ENCODE data around the gene NT5C3B. TPM values are rescaled to one million over a fixed set of nuclear protein-coding genes. Genes with fewer than 3 reads are reported as not detected.
A peak's percentile ranks its signal among the peaks of the same experiment; 100 is the strongest.
"Not testable (repeated sequence)": the region's sequence is repeated elsewhere in the genome, so short reads cannot be mapped to it uniquely, and the experiment has no call there.

Gene NT5C3B
- 10 to 100 TPM; 51.3 to 54.0 TPM for total RNA-seq
- polyA plus RNA-seq: 10 to 100 TPM; 38.4 to 64.7 (median 41.5) TPM
- 25.9 to 48.1 (median 44.5) reads per million in 6 experiments for total RNA-seq

- Mint-ChIP-seq H3K36me3 (peaks cover 0 to 19% (median 5%) of the 10 kb centered on the region in 3 donors), H3K27ac (peak within 1 kb of the TSS; percentile 55 to 95 (median 82)), H3K9me3 (no peaks in the 10 kb centered on the region), H3K4me3 (peak within 1 kb of the TSS; percentile 80 to 94 (median 86)), H3K4me1 (peaks cover 8 to 26% (median 14%) of the 10 kb centered on the region in 4 donors), H3K27me3 (peaks cover 0 to 1% (median 0%) of the 10 kb centered on the region in 5 donors)
- DNase-seq (peak; percentile 25 to 75 (median 58)), ATAC-seq (peak; percentile 82 to 88)
- POLR2A ChIA-PET: interaction anchor here (0.6 to 3.6 kb wide), 5 partner anchors 24 to 1020 kb away, joined by 3 to 18 read pairs (median 7); partner anchors contain the start of genes ACLY, KLHL11 and P3H4
Measured at GRCh38 chr17:41835800-41836549, at the start of gene NT5C3B. Gene NT5C3B, minus strand, starts transcription at chr17:41836232. Its CDS starts 39 bp downstream, at chr17:41836193.

GRCh38 chr17:41885733-41886132 lies 49.7 kb upstream of the NT5C3B start:
- H3K4me1 Mint-ChIP-seq: peaks cover 0 to 7% (median 0%) of the 10 kb centered on the region in 4 donors
- H3K27ac Mint-ChIP-seq: peak overlapping the region in 2 of 10 donors; percentile 17 to 69
- no peaks in the 10 kb centered on the region for H3K9me3 Mint-ChIP-seq
- DNase-seq (no peak), ATAC-seq (no peak)
- no peak overlapping the region for H3K4me3 Mint-ChIP-seq
- H3K27me3 Mint-ChIP-seq: no peaks in the 10 kb centered on the region
- POLR2A ChIA-PET: no interaction called here
- peaks cover 0 to 87% (median 18%) of the 10 kb centered on the region in 3 donors for H3K36me3 Mint-ChIP-seq

- ATAC-seq (no peak), DNase-seq (no peak)
- Mint-ChIP-seq H3K36me3 (peaks cover 0 to 88% (median 21%) of the 10 kb centered on the region in 3 donors), H3K4me1 (peaks cover 0 to 9% (median 0%) of the 10 kb centered on the region in 4 donors), H3K27me3 (no peaks in the 10 kb centered on the region), H3K4me3 (no peak overlapping the region), H3K27ac (peak overlapping the region in 1 of 10 donors; percentile 4), H3K9me3 (no peaks in the 10 kb centered on the region)
- POLR2A ChIA-PET: interaction anchor here (0.9 kb wide), 1 partner anchor 18 kb away, joined by 3 read pairs; the partner anchor contains the start of gene KLHL11
Measured at GRCh38 chr17:41882756-41883155, 46.7 kb upstream of the NT5C3B start.

- POLR2A ChIA-PET: interaction anchor here (0.6 kb wide), 1 partner anchor 92 kb away, joined by 3 read pairs; no protein-coding TSS in a partner anchor
- H3K4me1 Mint-ChIP-seq: peaks cover 0 to 9% (median 0%) of the 10 kb centered on the region in 4 donors
- no peaks in the 10 kb centered on the region for H3K27me3 Mint-ChIP-seq
- H3K36me3 Mint-ChIP-seq: peaks cover 0 to 82% (median 16%) of the 10 kb centered on the region in 3 donors
- no peak overlapping the region for H3K4me3 Mint-ChIP-seq
- H3K9me3 Mint-ChIP-seq: no peaks in the 10 kb centered on the region
- no peak overlapping the region for H3K27ac Mint-ChIP-seq
- ATAC-seq (no peak), DNase-seq (no peak)
Measured at GRCh38 chr17:41880130-41880529, 44.1 kb upstream of the NT5C3B start.

GRCh38 chr17:41874293-41874670 lies 38.2 kb upstream of the NT5C3B start:
- H3K27me3 Mint-ChIP-seq, DNase-seq, H3K4me1 Mint-ChIP-seq, H3K4me3 Mint-ChIP-seq, H3K9me3 Mint-ChIP-seq, ATAC-seq, H3K27ac Mint-ChIP-seq: not testable (repeated sequence)
- H3K36me3 Mint-ChIP-seq: peaks cover 0 to 81% (median 16%) of the 10 kb centered on the region in 3 donors
- POLR2A ChIA-PET: interaction anchor here (0.9 kb wide), 1 partner anchor 10 kb away, joined by 3 read pairs; no protein-coding TSS in a partner anchor

- no peak overlapping the region for H3K4me3 Mint-ChIP-seq
- no peak for DNase-seq
- no peaks in the 10 kb centered on the region for H3K27me3 Mint-ChIP-seq
- H3K27ac Mint-ChIP-seq: no peak overlapping the region
- no peaks in the 10 kb centered on the region for H3K9me3 Mint-ChIP-seq
- H3K36me3 Mint-ChIP-seq: peaks cover 0 to 84% (median 15%) of the 10 kb centered on the region in 3 donors
- POLR2A ChIA-PET: interaction anchor here (0.9 kb wide), 1 partner anchor 9 kb away, joined by 3 read pairs; no protein-coding TSS in a partner anchor
- H3K4me1 Mint-ChIP-seq: no peaks in the 10 kb centered on the region
- ATAC-seq: no peak
Measured at GRCh38 chr17:41873559-41874292, 37.7 kb upstream of the NT5C3B start.

GRCh38 chr17:41871789-41872188 lies 35.8 kb upstream of the NT5C3B start:
- peaks cover 0 to 4% (median 2%) of the 10 kb centered on the region in 4 donors for H3K4me1 Mint-ChIP-seq
- H3K4me3 Mint-ChIP-seq: no peak overlapping the region
- POLR2A ChIA-PET: no interaction called here
- ATAC-seq (no peak), DNase-seq (no peak)
- no peaks in the 10 kb centered on the region for H3K27me3 Mint-ChIP-seq
- H3K36me3 Mint-ChIP-seq: peaks cover 0 to 79% (median 7%) of the 10 kb centered on the region in 3 donors
- no peaks in the 10 kb centered on the region for H3K9me3 Mint-ChIP-seq
- peak overlapping the region in 2 of 10 donors; percentile 19 to 38 for H3K27ac Mint-ChIP-seq

- Mint-ChIP-seq H3K36me3 (peaks cover 0 to 74% (median 6%) of the 10 kb centered on the region in 3 donors), H3K27me3 (no peaks in the 10 kb centered on the region), H3K9me3 (no peaks in the 10 kb centered on the region), H3K4me1 (peaks cover 0 to 4% (median 2%) of the 10 kb centered on the region in 4 donors), H3K27ac (peak overlapping the region in 1 of 10 donors; percentile 11), H3K4me3 (no peak overlapping the region)
- POLR2A ChIA-PET: interaction anchor here (1.4 kb wide), 1 partner anchor 48 kb away, joined by 6 read pairs; the partner anchor contains the start of gene ACLY
- no peak for ATAC-seq
- no peak for DNase-seq
Measured at GRCh38 chr17:41870627-41871026, 34.6 kb upstream of the NT5C3B start.

- H3K27ac Mint-ChIP-seq: peak overlapping the region in 3 of 10 donors; percentile 8 to 34 (median 11)
- POLR2A ChIA-PET: interaction anchor here (1.4 kb wide), 1 partner anchor 48 kb away, joined by 6 read pairs; the partner anchor contains the start of gene ACLY
- peaks cover 0 to 7% (median 4%) of the 10 kb centered on the region in 4 donors for H3K4me1 Mint-ChIP-seq
- peaks cover 0 to 74% (median 6%) of the 10 kb centered on the region in 3 donors for H3K36me3 Mint-ChIP-seq
- ATAC-seq: no peak
- no peaks in the 10 kb centered on the region for H3K9me3 Mint-ChIP-seq
- DNase-seq: no peak
- no peak overlapping the region for H3K4me3 Mint-ChIP-seq
- no peaks in the 10 kb centered on the region for H3K27me3 Mint-ChIP-seq
Measured at GRCh38 chr17:41870097-41870496, 34.1 kb upstream of the NT5C3B start.

GRCh38 chr17:41869426-41869825 lies 33.4 kb upstream of the NT5C3B start:
- Mint-ChIP-seq H3K27me3 (no peaks in the 10 kb centered on the region), H3K4me3 (no peak overlapping the region), H3K36me3 (peaks cover 0 to 68% (median 4%) of the 10 kb centered on the region in 3 donors), H3K4me1 (peaks cover 0 to 7% (median 4%) of the 10 kb centered on the region in 4 donors), H3K27ac (peak overlapping the region in 2 of 10 donors; percentile 9 to 29), H3K9me3 (no peaks in the 10 kb centered on the region)
- POLR2A ChIA-PET: interaction anchor here (1.4 kb wide), 1 partner anchor 49 kb away, joined by 6 read pairs; the partner anchor contains the start of gene ACLY
- DNase-seq: no peak
- ATAC-seq: no peak

GRCh38 chr17:41868568-41868967 lies 32.5 kb upstream of the NT5C3B start:
- Mint-ChIP-seq H3K9me3 (no peaks in the 10 kb centered on the region), H3K4me1 (peaks cover 0 to 7% (median 4%) of the 10 kb centered on the region in 4 donors), H3K27me3 (no peaks in the 10 kb centered on the region), H3K4me3 (no peak overlapping the region), H3K36me3 (peaks cover 0 to 63% (median 4%) of the 10 kb centered on the region in 3 donors), H3K27ac (peak overlapping the region in 7 of 10 donors; percentile 31 to 87 (median 70))
- POLR2A ChIA-PET: interaction anchor here (0.6 kb wide), 2 partner anchors 80 to 653 kb away, joined by 4 to 5 read pairs; no protein-coding TSS in a partner anchor
- no peak for DNase-seq
- no peak for ATAC-seq

- H3K27ac Mint-ChIP-seq: peak overlapping the region in 4 of 10 donors; percentile 49 to 91 (median 90)
- peak in 1 of 2 donors; percentile 5 for ATAC-seq
- POLR2A ChIA-PET: interaction anchor here (0.6 to 3.2 kb wide), 12 partner anchors 13 to 1589 kb away, joined by 3 to 18 read pairs (median 8); partner anchors contain the start of genes ACLY, CNP, EIF1 and KLHL10
- no peak for DNase-seq
- peaks cover 0 to 34% (median 0%) of the 10 kb centered on the region in 3 donors for H3K36me3 Mint-ChIP-seq
- H3K27me3 Mint-ChIP-seq: no peaks in the 10 kb centered on the region
- H3K4me3 Mint-ChIP-seq: no peak overlapping the region
- H3K9me3 Mint-ChIP-seq: no peaks in the 10 kb centered on the region
- H3K4me1 Mint-ChIP-seq: peaks cover 11 to 20% (median 18%) of the 10 kb centered on the region in 4 donors
Measured at GRCh38 chr17:41865596-41865893, 29.5 kb upstream of the NT5C3B start.
